Transverse colon (tissue), 4 donors: ENCODE measurements around the gene PPARA.

Experiments
- POLR2A ChIP-seq: fragments of 450-650 bp; IDR thresholded peaks from one replicate; pipeline ENCODE4 v1.6.1; 2016; ENCODE audit warnings: antibody characterized with exemption, mild to moderate bottlenecking, moderate library complexity
- POLR2AphosphoS5 ChIP-seq, 3 donors: sonication (generic); formaldehyde crosslinking; IDR thresholded peaks; one replicate each; pipeline ENCODE4 v1.6.1; 2016; ENCODE audit warnings: antibody characterized with exemption in 3 of 3
- TF ChIP-seq, protein P1 (sequence below), 5 experiments: fragments of 200-600 bp in 3 of 5; fragments of 450-650 bp in 2 of 5; sonication (generic) in 3 of 5; IDR thresholded peaks; 1 replicate in 2 of 5; 2 replicates in 3 of 5; pipeline ENCODE4 v1.5.1; 2016 to 2017; ENCODE audit warnings: antibody characterized with exemption in 5 of 5, inconsistent platforms in 3 of 5, mild to moderate bottlenecking in 2 of 5, moderate library complexity in 1 of 5

GRCh38 chr22:46281866-46282678 lies 131.7 kb downstream of the PPARA start:
- TF ChIP-seq, protein P1, sequence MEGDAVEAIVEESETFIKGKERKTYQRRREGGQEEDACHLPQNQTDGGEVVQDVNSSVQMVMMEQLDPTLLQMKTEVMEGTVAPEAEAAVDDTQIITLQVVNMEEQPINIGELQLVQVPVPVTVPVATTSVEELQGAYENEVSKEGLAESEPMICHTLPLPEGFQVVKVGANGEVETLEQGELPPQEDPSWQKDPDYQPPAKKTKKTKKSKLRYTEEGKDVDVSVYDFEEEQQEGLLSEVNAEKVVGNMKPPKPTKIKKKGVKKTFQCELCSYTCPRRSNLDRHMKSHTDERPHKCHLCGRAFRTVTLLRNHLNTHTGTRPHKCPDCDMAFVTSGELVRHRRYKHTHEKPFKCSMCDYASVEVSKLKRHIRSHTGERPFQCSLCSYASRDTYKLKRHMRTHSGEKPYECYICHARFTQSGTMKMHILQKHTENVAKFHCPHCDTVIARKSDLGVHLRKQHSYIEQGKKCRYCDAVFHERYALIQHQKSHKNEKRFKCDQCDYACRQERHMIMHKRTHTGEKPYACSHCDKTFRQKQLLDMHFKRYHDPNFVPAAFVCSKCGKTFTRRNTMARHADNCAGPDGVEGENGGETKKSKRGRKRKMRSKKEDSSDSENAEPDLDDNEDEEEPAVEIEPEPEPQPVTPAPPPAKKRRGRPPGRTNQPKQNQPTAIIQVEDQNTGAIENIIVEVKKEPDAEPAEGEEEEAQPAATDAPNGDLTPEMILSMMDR (IDR thresholded peaks at IDR 0.05) = no peak
- TF ChIP-seq POLR2A = no peak
- TF ChIP-seq POLR2AphosphoS5 (IDR thresholded peaks at IDR 0.05) = no peak
